ENCODE results near the gene MRPL2. TPM values are rescaled to one million over a fixed set of nuclear protein-coding genes. Genes with fewer than 3 reads are reported as not detected.
A peak's percentile ranks its signal among the peaks of the same experiment; 100 is the strongest.

Gene MRPL2
- total and polyA plus RNA-seq, 3 experiments from 2014 or later = 47.5 to 91.6 (median 89.6) TPM

- H3K27me3 ChIP-seq (ENCODE audit: insufficient read depth, low read length, poor library complexity, severe bottlenecking) = no peaks in the 10 kb centered on the region
- H3K36me3 ChIP-seq (ENCODE audit: insufficient read depth, low read length) = peaks cover 34% of the 10 kb centered on the region
- H3K4me1 Mint-ChIP-seq = peaks cover 47 to 69% (median 54%) of the 10 kb centered on the region in 3 donors
- no peak for DNase-seq
- H3K27ac ChIP-seq (ENCODE audit: low read depth, low read length) = peak overlapping the region; percentile 81
- POLR2A ChIA-PET = interaction anchor here (0.5 to 3.4 kb wide), 11 partner anchors 27 to 497 kb away, joined by 3 to 24 read pairs (median 5); partner anchors contain the start of genes CNPY3, CUL7, KLC4 and LRRC73
- H3K4me3 Mint-ChIP-seq = peak overlapping the region; percentile 86 to 96 (median 90)
- no peaks in the 10 kb centered on the region for H3K9me3 ChIP-seq (ENCODE audit: low read length)
- CTCF ChIA-PET = interaction anchor here (0.9 to 3.2 kb wide), 5 partner anchors 11 to 130 kb away, joined by 3 to 17 read pairs (median 5); partner anchors contain the start of gene PPP2R5D
- H3K27me3 Mint-ChIP-seq = peaks cover 0 to 2% of the 10 kb centered on the region in 2 donors
- H3K36me3 Mint-ChIP-seq = peaks cover 0 to 75% (median 6%) of the 10 kb centered on the region in 3 donors
- peak overlapping the region; percentile 81 for H3K4me3 ChIP-seq (ENCODE audit: low read length)
- H3K4me1 ChIP-seq (ENCODE audit: insufficient read depth, low read length) = peaks cover 42% of the 10 kb centered on the region
- H3K27ac Mint-ChIP-seq = peak overlapping the region; percentile 59 to 97 (median 92)
- no peaks in the 10 kb centered on the region for H3K9me3 Mint-ChIP-seq
These were observed 46.0 kb downstream of the MRPL2 start for GRCh38 chr6:43013097-43013842.

GRCh38 chr6:43012364-43012763, 46.9 kb downstream of the MRPL2 start:
- peaks cover 0 to 2% of the 10 kb centered on the region in 2 donors for H3K27me3 Mint-ChIP-seq
- no peaks in the 10 kb centered on the region for H3K9me3 Mint-ChIP-seq
- peaks cover 0 to 75% (median 5%) of the 10 kb centered on the region in 3 donors for H3K36me3 Mint-ChIP-seq
- Histone ChIP-seq H3K4me1 (ENCODE audit: insufficient read depth, low read length) (peaks cover 41% of the 10 kb centered on the region), H3K4me3 (ENCODE audit: low read length) (no peak overlapping the region), H3K27me3 (ENCODE audit: insufficient read depth, low read length, poor library complexity, severe bottlenecking) (no peaks in the 10 kb centered on the region), H3K27ac (ENCODE audit: low read depth, low read length) (no peak overlapping the region), H3K9me3 (ENCODE audit: low read length) (no peaks in the 10 kb centered on the region), H3K36me3 (ENCODE audit: insufficient read depth, low read length) (peaks cover 40% of the 10 kb centered on the region)
- CTCF ChIA-PET = interaction anchor here (0.7 to 3.2 kb wide), 2 partner anchors 47 to 131 kb away, joined by 3 to 17 read pairs; partner anchors contain the start of genes KLC4 and MRPL2
- POLR2A ChIA-PET = interaction anchor here (0.5 to 3.4 kb wide), 6 partner anchors 28 to 260 kb away, joined by 3 to 24 read pairs (median 4); partner anchors contain the start of genes KLC4, MRPL2, PEX6 and PPP2R5D
- peaks cover 42 to 60% (median 49%) of the 10 kb centered on the region in 3 donors for H3K4me1 Mint-ChIP-seq
- H3K4me3 Mint-ChIP-seq = peak overlapping the region; percentile 86 to 96 (median 90)
- peak overlapping the region in 7 of 8 donors; percentile 51 to 97 (median 91) for H3K27ac Mint-ChIP-seq
- no peak for DNase-seq

- no peaks in the 10 kb centered on the region for H3K9me3 Mint-ChIP-seq
- Histone ChIP-seq H3K36me3 (ENCODE audit: insufficient read depth, low read length) (peaks cover 47% of the 10 kb centered on the region), H3K27ac (ENCODE audit: low read depth, low read length) (no peak overlapping the region), H3K4me3 (ENCODE audit: low read length) (no peak overlapping the region), H3K4me1 (ENCODE audit: insufficient read depth, low read length) (peaks cover 29% of the 10 kb centered on the region), H3K9me3 (ENCODE audit: low read length) (no peaks in the 10 kb centered on the region), H3K27me3 (ENCODE audit: insufficient read depth, low read length, poor library complexity, severe bottlenecking) (no peaks in the 10 kb centered on the region)
- H3K4me3 Mint-ChIP-seq = peak overlapping the region in 4 of 7 donors; percentile 27 to 81 (median 52)
- CTCF ChIA-PET = interaction anchor here (1.1 to 1.8 kb wide), 2 partner anchors 53 to 133 kb away, joined by 3 to 8 read pairs; no protein-coding TSS in a partner anchor
- H3K27ac Mint-ChIP-seq = peak overlapping the region in 6 of 8 donors; percentile 19 to 80 (median 53)
- POLR2A ChIA-PET = interaction anchor here (1.2 kb wide), 1 partner anchor 82 kb away, joined by 4 read pairs; the partner anchor contains the start of gene CNPY3
- H3K27me3 Mint-ChIP-seq = peaks cover 0 to 2% of the 10 kb centered on the region in 2 donors
- H3K4me1 Mint-ChIP-seq = peaks cover 38 to 50% (median 41%) of the 10 kb centered on the region in 3 donors
- no peak for DNase-seq
- H3K36me3 Mint-ChIP-seq = peaks cover 0 to 78% (median 5%) of the 10 kb centered on the region in 3 donors
These were observed 48.0 kb downstream of the MRPL2 start for GRCh38 chr6:43011207-43011606.

GRCh38 chr6:43009124-43009523, 50.1 kb downstream of the MRPL2 start:
- Mint-ChIP-seq H3K27ac (peak overlapping the region in 5 of 8 donors; percentile 19 to 88 (median 58)), H3K36me3 (peaks cover 0 to 80% (median 7%) of the 10 kb centered on the region in 3 donors)
- POLR2A ChIA-PET = no interaction called here

GRCh38 chr6:43007126-43007525, 52.1 kb downstream of the MRPL2 start:
- no peaks in the 10 kb centered on the region for H3K9me3 Mint-ChIP-seq
- H3K4me3 ChIP-seq (ENCODE audit: low read length) = no peak overlapping the region
- H3K27ac Mint-ChIP-seq = peak overlapping the region in 1 of 8 donors; percentile 72
- H3K27ac ChIP-seq (ENCODE audit: low read depth, low read length) = no peak overlapping the region
- peaks cover 44% of the 10 kb centered on the region for H3K36me3 ChIP-seq (ENCODE audit: insufficient read depth, low read length)
- peaks cover 7 to 16% (median 8%) of the 10 kb centered on the region in 3 donors for H3K4me1 Mint-ChIP-seq
- peaks cover 0 to 71% (median 7%) of the 10 kb centered on the region in 3 donors for H3K36me3 Mint-ChIP-seq
- no peaks in the 10 kb centered on the region for H3K27me3 Mint-ChIP-seq
- no peaks in the 10 kb centered on the region for H3K27me3 ChIP-seq (ENCODE audit: insufficient read depth, low read length, poor library complexity, severe bottlenecking)
- no peak overlapping the region for H3K4me3 Mint-ChIP-seq
- no peaks in the 10 kb centered on the region for H3K4me1 ChIP-seq (ENCODE audit: insufficient read depth, low read length)
- POLR2A ChIA-PET = no interaction called here
- CTCF ChIA-PET = interaction anchor here (1.3 kb wide), 1 partner anchor 137 kb away, joined by 4 read pairs; no protein-coding TSS in a partner anchor
- H3K9me3 ChIP-seq (ENCODE audit: low read length) = no peaks in the 10 kb centered on the region
- DNase-seq = no peak

More at GRCh38 chr6:43009124-43009523, 50.1 kb downstream of the MRPL2 start:
- Mint-ChIP-seq H3K4me1 (peaks cover 25 to 36% (median 28%) of the 10 kb centered on the region in 3 donors), H3K27me3 (peaks cover 0 to 2% of the 10 kb centered on the region in 2 donors), H3K9me3 (no peaks in the 10 kb centered on the region), H3K4me3 (peak overlapping the region in 1 of 7 donors; percentile 32)
- H3K4me3 ChIP-seq (ENCODE audit: low read length) = no peak overlapping the region
- no peak overlapping the region for H3K27ac ChIP-seq (ENCODE audit: low read depth, low read length)
- H3K9me3 ChIP-seq (ENCODE audit: low read length) = no peaks in the 10 kb centered on the region
- H3K27me3 ChIP-seq (ENCODE audit: insufficient read depth, low read length, poor library complexity, severe bottlenecking) = no peaks in the 10 kb centered on the region
- H3K36me3 ChIP-seq (ENCODE audit: insufficient read depth, low read length) = peaks cover 47% of the 10 kb centered on the region
- CTCF ChIA-PET = interaction anchor here (1.4 to 2.2 kb wide), 2 partner anchors 25 to 135 kb away, joined by 7 to 10 read pairs; partner anchors contain the start of gene PPP2R5D
- peaks cover 14% of the 10 kb centered on the region for H3K4me1 ChIP-seq (ENCODE audit: insufficient read depth, low read length)
- peak in 2 of 5 donors; percentile 12 to 34 for DNase-seq

GRCh38 chr6:43006251-43006650, 53.0 kb downstream of the MRPL2 start:
- DNase-seq = no peak
- Histone ChIP-seq H3K27me3 (ENCODE audit: insufficient read depth, low read length, poor library complexity, severe bottlenecking) (no peaks in the 10 kb centered on the region), H3K27ac (ENCODE audit: low read depth, low read length) (no peak overlapping the region), H3K36me3 (ENCODE audit: insufficient read depth, low read length) (peaks cover 39% of the 10 kb centered on the region), H3K9me3 (ENCODE audit: low read length) (no peaks in the 10 kb centered on the region), H3K4me1 (ENCODE audit: insufficient read depth, low read length) (no peaks in the 10 kb centered on the region), H3K4me3 (ENCODE audit: low read length) (no peak overlapping the region)
- no peaks in the 10 kb centered on the region for H3K9me3 Mint-ChIP-seq
- H3K4me1 Mint-ChIP-seq = peaks cover 0 to 8% (median 1%) of the 10 kb centered on the region in 3 donors
- H3K27ac Mint-ChIP-seq = no peak overlapping the region
- no peak overlapping the region for H3K4me3 Mint-ChIP-seq
- H3K36me3 Mint-ChIP-seq = peaks cover 0 to 63% (median 7%) of the 10 kb centered on the region in 3 donors
- POLR2A ChIA-PET = interaction anchor here (0.6 kb wide), 1 partner anchor 77 kb away, joined by 3 read pairs; the partner anchor contains the start of gene CNPY3
- H3K27me3 Mint-ChIP-seq = no peaks in the 10 kb centered on the region
- CTCF ChIA-PET = interaction anchor here (1.3 kb wide), 1 partner anchor 138 kb away, joined by 4 read pairs; no protein-coding TSS in a partner anchor

GRCh38 chr6:43005844-43006243, 53.4 kb downstream of the MRPL2 start:
- POLR2A ChIA-PET = interaction anchor here (0.6 kb wide), 1 partner anchor 76 kb away, joined by 3 read pairs; the partner anchor contains the start of gene CNPY3
- H3K36me3 ChIP-seq (ENCODE audit: insufficient read depth, low read length) = peaks cover 39% of the 10 kb centered on the region
- H3K27me3 Mint-ChIP-seq = no peaks in the 10 kb centered on the region

More at GRCh38 chr6:43005844-43006243, 53.4 kb downstream of the MRPL2 start:
- CTCF ChIA-PET = interaction anchor here (0.6 to 1.3 kb wide), 2 partner anchors 138 to 228 kb away, joined by 3 to 4 read pairs; no protein-coding TSS in a partner anchor
- H3K36me3 Mint-ChIP-seq = peaks cover 0 to 59% (median 7%) of the 10 kb centered on the region in 3 donors
- Histone ChIP-seq H3K4me3 (ENCODE audit: low read length) (no peak overlapping the region), H3K27ac (ENCODE audit: low read depth, low read length) (no peak overlapping the region), H3K9me3 (ENCODE audit: low read length) (no peaks in the 10 kb centered on the region), H3K4me1 (ENCODE audit: insufficient read depth, low read length) (no peaks in the 10 kb centered on the region), H3K27me3 (ENCODE audit: insufficient read depth, low read length, poor library complexity, severe bottlenecking) (no peaks in the 10 kb centered on the region)
- no peak overlapping the region for H3K4me3 Mint-ChIP-seq
- no peaks in the 10 kb centered on the region for H3K9me3 Mint-ChIP-seq
- DNase-seq = no peak
- peak overlapping the region in 2 of 8 donors; percentile 54 to 61 for H3K27ac Mint-ChIP-seq
- peaks cover 0 to 8% (median 1%) of the 10 kb centered on the region in 3 donors for H3K4me1 Mint-ChIP-seq

All from CD8-positive, alpha-beta memory T cell (primary cell).